Retinal pigment epithelial cell (primary cell): ENCODE data around the gene GFY.

Source experiments
- DNase-seq: peaks from one replicate; pipeline ENCODE4 v3.0.0-alpha.2; 2010; ENCODE audit warnings: low read depth
- H3K4me3 ChIP-seq: 2 replicates; pipeline ENCODE4 v1.5.1; 2011; ENCODE audit warnings: mild to moderate bottlenecking, low read length, control low read depth, moderate library complexity
- TF ChIP-seq, protein P1 (sequence below): conservative IDR thresholded peaks from 2 replicates; pipeline ENCODE4 v1.5.1; 2011; ENCODE audit warnings: low read depth, low read length, control low read depth, inconsistent platforms

Gene GFY

DNA sequence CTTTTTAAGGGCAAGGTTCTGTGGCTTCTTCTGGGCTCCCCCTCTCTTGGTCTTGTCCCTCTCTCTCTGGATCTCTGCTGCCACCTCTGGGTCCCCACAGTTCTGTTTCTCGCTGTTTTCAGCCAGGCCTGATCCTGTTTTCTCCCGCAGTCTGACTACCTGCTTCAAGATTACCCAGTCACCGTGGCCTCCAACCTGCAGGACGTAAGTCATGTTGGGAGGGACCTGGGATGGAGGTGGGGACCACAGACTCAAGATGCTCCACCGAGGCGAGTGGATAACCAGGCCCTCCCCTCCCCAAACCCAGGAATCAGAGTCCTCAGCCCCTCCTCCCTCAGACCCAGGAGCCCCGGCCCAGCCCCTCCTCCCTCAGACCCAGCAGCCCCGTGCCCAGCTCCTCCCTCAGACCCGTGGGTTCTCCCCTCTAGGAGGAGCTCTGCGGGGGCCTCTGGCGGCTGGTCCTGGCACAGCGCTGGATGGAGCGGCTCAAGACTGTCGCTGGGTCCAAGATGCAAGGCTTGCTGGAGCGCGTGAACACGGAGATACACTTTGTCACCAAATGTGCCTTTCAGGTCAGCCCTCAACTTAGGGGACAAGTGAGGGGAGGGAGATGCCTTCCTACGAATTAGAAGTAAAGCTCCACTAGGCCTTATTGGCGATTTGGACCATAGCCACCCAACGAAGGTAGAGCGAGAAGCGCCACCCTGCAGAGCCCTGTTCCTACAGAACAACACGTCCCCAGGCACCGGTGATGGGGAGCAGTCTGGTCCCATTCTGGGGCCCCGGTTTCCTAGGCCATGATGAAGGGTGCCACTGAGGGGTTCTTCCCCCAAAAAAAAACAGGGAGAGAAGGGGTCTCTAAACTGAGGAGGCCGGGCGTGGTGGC is 51.0 kb downstream of the GFY start:
- TF ChIP-seq, protein P1, sequence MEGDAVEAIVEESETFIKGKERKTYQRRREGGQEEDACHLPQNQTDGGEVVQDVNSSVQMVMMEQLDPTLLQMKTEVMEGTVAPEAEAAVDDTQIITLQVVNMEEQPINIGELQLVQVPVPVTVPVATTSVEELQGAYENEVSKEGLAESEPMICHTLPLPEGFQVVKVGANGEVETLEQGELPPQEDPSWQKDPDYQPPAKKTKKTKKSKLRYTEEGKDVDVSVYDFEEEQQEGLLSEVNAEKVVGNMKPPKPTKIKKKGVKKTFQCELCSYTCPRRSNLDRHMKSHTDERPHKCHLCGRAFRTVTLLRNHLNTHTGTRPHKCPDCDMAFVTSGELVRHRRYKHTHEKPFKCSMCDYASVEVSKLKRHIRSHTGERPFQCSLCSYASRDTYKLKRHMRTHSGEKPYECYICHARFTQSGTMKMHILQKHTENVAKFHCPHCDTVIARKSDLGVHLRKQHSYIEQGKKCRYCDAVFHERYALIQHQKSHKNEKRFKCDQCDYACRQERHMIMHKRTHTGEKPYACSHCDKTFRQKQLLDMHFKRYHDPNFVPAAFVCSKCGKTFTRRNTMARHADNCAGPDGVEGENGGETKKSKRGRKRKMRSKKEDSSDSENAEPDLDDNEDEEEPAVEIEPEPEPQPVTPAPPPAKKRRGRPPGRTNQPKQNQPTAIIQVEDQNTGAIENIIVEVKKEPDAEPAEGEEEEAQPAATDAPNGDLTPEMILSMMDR = peak; percentile 77
- DNase-seq = no peak
- no peak overlapping the region for H3K4me3 ChIP-seq
